ENCODE data around the gene RASGRF1.

DNA sequence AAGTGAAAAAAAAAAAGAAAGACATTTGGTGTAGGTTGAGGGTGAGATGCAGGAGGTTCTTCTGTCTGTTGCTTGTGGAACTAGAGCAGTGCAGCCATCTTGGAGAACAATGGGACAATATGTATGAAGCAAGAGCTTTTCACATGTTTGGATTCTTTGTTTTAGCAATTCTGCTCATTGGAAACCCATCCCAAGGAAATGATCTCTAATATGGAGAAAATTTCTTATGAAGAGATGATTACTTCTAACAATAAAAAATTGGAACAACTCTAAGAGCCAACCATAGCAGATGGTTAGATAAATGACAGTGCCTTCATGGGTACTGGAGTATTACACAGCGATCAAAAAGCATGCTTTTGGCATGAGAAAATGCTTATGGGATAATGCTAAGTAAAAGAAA, 56.3 kb downstream of the RASGRF1 start:
- TF ChIP-seq GABPB1 (CRISPR knock-in tag; IDR thresholded peaks at IDR 0.05) (no peak), BRCA1 (IDR thresholded peaks at IDR 0.05) (no peak), BRCA1 (CRISPR knock-in tag; IDR thresholded peaks at IDR 0.05) (no peak), MEIS2 (IDR thresholded peaks at IDR 0.05; ENCODE audit: partially characterized antibody) (no peak), POLR2A (conservative IDR thresholded peaks at IDR 0.05) (no peak), JUND (IDR thresholded peaks at IDR 0.05; ENCODE audit: borderline replicate concordance, low read depth, low read length) (no peak), JUND (tag; IDR thresholded peaks at IDR 0.05; ENCODE audit: borderline replicate concordance, low read depth, low read length) (no peak), TOE1 (IDR thresholded peaks at IDR 0.05; ENCODE audit: borderline replicate concordance) (no peak), TOE1 (CRISPR knock-in tag; IDR thresholded peaks at IDR 0.05; ENCODE audit: borderline replicate concordance, low read depth) (no peak)
- TF ChIP-seq, protein P1, sequence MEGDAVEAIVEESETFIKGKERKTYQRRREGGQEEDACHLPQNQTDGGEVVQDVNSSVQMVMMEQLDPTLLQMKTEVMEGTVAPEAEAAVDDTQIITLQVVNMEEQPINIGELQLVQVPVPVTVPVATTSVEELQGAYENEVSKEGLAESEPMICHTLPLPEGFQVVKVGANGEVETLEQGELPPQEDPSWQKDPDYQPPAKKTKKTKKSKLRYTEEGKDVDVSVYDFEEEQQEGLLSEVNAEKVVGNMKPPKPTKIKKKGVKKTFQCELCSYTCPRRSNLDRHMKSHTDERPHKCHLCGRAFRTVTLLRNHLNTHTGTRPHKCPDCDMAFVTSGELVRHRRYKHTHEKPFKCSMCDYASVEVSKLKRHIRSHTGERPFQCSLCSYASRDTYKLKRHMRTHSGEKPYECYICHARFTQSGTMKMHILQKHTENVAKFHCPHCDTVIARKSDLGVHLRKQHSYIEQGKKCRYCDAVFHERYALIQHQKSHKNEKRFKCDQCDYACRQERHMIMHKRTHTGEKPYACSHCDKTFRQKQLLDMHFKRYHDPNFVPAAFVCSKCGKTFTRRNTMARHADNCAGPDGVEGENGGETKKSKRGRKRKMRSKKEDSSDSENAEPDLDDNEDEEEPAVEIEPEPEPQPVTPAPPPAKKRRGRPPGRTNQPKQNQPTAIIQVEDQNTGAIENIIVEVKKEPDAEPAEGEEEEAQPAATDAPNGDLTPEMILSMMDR (IDR thresholded peaks at IDR 0.05 in 2 of 3, conservative IDR thresholded peaks at IDR 0.05 in 1 of 3; ENCODE audit: insufficient read depth in 2 of 3, low read depth in 1 of 3, low read length in 3 of 3): no peak
- TF ChIP-seq, protein P2, sequence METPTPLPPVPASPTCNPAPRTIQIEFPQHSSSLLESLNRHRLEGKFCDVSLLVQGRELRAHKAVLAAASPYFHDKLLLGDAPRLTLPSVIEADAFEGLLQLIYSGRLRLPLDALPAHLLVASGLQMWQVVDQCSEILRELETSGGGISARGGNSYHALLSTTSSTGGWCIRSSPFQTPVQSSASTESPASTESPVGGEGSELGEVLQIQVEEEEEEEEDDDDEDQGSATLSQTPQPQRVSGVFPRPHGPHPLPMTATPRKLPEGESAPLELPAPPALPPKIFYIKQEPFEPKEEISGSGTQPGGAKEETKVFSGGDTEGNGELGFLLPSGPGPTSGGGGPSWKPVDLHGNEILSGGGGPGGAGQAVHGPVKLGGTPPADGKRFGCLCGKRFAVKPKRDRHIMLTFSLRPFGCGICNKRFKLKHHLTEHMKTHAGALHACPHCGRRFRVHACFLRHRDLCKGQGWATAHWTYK (CRISPR knock-in tag; IDR thresholded peaks at IDR 0.05): no peak
